AG08396 (cell line): ENCODE results near the gene ZFP36L2.

Source experiments
- DNase-seq: peaks from one replicate; pipeline ENCODE4 v3.0.0; 2012; ENCODE audit warnings: low spot score, mixed read lengths

Gene ZFP36L2

DNA sequence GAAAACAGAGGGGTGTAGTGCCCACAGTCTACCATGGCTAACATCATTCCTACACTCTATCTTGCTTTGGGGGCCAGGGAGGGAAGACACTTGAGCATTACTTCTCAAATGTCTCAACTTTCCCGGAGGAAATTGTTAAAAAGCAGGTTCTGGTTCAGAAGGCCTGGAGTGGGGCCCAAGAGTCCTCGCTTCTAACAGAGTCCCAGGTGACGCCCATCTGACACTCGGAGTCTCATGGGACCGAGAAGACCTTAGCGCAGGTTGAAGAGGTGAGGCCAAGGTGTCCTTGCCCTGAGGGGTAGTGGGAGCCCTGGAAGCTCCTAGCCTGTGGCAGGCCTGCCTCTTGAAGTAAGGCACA lies 40.1 kb downstream of the ZFP36L2 start:
- no peak for DNase-seq

DNA sequence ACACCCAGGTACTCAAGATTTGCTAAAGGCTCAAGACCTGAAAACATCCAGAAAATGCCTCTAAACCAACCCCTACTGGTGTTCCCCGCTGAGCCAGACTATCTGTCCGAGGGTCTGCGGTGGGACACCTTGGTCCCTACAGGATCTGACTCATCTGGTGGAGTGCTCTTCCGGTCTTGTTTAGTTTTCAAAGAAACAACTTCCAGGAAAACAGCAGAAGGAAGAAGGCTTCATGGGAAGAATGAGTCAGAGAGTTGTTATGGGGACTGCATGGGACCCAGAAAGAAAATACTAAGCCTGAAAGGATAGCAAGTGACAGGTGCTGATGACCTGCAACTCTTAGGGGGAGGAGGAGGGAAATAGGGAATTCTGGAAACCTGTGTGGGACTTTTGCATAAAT lies 41.3 kb downstream of the ZFP36L2 start:
- no peak for DNase-seq

GRCh38 chr2:43184339-43184895 lies 42.0 kb downstream of the ZFP36L2 start:
- DNase-seq, result peak; percentile 46

GRCh38 chr2:43183743-43184142 lies 42.7 kb downstream of the ZFP36L2 start:
- DNase-seq, result no peak

DNA sequence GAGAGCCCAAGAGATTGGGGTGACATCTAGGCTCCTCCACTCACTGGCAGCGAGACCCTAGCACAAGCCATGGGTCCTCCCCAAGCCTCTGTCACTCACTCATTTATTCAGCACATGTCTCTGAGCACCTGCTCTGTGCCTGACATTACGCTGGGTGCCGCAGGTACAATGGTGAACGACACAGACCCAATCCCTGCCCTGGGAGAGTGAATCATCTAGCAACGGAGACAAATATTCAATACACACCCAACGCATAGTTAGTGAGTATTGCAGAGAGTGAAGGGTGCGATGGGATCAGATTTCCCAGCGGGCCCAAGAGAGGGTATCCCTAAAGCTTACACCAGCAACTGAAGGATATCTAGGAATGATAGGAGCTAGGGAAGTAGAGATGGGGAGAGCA lies 45.5 kb downstream of the ZFP36L2 start:
- no peak for DNase-seq

DNA sequence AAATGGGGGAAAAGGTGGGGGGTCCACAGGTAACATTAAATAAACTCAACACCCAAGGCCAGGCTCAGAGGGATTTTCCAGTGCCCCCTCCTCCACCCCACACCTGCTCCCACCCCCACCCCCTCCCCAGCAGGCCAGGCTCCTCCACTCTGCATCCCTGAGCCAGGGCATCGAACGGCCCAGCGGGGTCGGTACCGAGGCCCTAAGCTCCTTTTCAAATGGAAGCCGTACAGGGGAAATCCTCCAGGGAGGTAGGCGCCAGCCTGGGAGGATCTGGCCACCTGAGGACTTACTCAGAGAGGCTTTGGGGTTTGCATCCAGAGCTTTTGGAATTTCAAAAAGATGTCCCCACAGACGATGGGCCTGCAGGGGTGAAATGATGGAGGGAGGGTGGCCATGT lies 46.5 kb downstream of the ZFP36L2 start:
- no peak for DNase-seq

DNA sequence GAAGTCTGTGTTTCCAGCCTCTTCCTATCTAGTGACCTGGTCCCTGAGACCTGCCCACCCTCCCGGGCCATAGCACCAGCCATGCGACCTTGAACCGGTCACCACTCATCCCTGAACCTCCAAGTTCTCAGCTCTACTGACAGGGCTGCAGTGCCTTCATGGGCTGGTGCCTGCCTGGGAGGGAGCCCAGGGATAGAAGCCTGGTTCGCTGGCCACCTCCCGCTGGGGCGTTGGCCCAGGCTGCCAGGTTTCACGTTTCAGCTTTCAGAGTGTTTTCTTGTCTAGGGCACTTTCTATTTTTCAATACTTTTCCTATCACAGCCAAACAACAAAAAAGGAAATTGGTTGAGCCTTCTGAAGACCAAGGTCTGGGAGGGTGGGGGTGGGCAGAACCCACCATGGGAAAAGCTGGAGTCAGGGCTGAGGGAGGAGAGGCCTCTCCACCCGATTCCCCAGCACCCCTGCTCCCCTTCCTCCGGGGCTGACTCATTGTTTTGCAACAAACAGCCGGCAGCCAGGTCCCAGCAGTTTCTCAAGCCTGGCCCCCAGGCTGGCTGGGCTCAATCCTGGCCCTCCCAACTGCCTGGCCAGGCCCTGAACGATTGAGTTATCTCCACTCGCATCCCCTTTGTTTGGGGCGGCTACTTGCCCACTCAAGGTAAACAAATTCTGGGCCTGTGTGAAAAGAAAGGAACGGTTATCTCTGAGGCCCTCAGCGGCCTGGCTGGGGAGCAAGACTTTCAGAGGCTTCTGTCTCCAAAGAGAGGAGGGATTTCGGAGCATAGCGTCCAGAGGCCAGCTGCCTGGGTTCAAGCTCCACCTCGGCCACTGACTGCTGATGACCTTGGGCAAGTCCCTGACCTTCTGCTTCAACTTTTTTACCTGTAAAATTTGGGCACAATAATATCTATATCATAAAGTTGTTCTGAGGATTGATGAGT lies 47.5 kb downstream of the ZFP36L2 start:
- peak; percentile 84 for DNase-seq

DNA sequence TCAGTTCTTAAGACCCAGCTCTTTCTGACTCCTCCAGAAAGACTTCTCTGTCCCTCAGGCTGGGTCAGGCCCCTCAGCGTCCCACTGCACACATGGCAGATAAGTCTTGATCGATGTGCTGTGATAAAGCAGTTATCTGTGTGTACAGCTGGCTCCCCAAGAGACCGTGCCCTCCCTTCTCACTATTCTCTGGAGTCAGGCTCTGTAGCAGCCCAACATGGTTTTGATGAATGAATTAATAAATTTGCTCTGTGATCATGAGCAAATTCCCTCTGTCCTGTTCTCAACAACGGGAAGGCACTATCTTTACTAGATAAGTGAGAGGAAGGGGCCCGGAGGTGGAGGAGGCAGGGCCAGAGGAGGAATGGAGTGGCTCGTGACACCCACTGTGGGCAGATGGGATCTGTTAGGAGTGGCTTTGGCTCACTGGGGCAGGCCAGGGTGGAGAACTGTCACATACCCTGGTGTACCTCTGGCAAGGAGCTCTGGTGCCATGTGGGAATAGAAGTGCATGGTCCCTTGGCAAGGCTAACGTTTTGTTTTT lies 48.3 kb downstream of the ZFP36L2 start:
- DNase-seq, result no peak

DNA sequence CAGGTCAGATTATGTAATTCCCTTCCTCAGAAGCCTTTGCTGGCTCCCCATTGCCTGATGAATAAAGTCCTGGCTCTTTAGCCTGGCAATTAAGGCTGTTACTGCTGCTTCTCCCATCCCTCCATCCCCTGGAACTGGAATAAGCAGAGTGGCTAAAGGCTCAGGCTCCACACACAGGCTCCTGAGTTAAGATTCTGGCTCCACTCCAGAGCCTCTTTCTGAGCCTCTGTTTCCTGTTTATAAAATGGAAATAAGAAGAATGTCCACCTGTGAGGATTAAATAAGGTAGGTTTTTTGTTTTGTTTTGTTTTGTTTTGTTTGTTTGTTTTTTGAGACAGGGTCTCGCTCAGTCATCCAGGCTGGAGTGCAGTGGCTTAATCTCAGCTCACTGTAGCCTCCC lies 50.0 kb downstream of the ZFP36L2 start:
- no peak for DNase-seq

DNA sequence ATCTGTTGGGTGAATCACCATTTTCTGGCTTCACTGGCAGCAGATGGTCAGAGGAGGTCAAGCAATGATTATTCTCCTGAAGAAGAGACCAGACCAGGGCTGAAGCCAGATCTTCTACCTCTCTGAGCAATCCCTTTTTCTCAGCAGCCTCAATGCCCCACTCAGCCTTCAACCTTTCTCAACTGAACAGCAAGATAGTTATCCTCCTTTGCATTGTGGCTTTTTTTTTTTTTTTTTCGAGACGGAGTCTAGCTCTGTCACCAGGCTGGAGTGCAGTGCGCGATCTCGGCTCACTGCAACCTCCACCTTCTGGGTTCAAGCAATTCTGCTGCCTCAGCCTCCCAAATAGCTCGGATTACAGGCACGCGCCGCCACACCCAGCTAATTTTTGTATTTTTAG lies 50.5 kb downstream of the ZFP36L2 start:
- no peak for DNase-seq

GRCh38 chr2:43175020-43175441 lies 51.4 kb downstream of the ZFP36L2 start:
- DNase-seq, result no peak

- no peak for DNase-seq
Observed at GRCh38 chr2:43174368-43174916, 52.0 kb downstream of the ZFP36L2 start.
